ENCODE results near the gene TMEM30B.
"Not testable (repeated sequence)": the region's sequence is repeated elsewhere in the genome, so short reads cannot be mapped to it uniquely, and the experiment has no call there.

Gene TMEM30B

DNA sequence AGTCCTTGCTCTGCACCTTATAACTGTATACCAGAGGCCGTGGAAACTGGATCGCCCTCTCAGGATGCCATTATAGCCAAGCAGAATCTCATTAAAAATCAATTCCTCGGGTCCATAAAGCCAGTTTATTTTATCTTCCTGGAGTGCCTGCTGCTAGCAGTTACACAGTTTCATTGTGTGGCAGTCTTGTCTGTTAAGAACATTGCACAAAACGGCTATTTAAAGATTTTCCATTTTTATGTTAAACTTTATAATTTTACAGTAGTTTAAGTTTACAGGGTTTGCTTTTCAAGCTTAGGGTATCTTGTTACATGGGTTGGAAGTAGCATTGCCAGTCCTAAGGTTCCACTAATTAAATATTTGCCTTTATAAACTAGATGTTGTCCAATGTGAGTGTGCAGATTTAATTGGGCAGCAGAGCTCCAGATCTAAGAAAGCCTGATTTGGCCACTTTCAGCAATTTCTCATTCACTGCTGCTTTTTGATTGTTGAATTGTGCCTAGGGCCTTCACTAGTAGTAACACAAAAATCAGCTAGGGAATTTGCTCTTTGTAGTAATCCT lies 17.0 kb downstream of the TMEM30B start:
- no peak for DNase-seq

DNA sequence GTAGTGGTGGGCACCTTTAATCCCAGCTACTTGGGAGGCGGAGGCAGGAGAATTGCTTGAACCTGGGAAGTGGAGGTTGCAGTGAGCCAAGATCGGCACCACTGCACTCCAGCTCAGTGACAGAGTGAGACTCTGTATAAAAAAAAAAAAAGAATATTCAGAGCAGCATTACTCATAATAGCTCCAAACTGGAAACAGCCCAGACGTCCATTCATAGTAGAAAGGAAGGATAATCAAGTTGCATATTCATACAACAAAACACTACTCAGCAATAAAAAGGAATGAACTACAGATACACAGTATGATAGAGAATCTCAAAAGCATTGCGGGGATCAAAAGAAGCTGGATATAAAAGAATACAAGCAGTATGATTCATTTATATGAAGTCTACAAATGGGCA lies 19.1 kb downstream of the TMEM30B start:
- no peak for DNase-seq

DNA sequence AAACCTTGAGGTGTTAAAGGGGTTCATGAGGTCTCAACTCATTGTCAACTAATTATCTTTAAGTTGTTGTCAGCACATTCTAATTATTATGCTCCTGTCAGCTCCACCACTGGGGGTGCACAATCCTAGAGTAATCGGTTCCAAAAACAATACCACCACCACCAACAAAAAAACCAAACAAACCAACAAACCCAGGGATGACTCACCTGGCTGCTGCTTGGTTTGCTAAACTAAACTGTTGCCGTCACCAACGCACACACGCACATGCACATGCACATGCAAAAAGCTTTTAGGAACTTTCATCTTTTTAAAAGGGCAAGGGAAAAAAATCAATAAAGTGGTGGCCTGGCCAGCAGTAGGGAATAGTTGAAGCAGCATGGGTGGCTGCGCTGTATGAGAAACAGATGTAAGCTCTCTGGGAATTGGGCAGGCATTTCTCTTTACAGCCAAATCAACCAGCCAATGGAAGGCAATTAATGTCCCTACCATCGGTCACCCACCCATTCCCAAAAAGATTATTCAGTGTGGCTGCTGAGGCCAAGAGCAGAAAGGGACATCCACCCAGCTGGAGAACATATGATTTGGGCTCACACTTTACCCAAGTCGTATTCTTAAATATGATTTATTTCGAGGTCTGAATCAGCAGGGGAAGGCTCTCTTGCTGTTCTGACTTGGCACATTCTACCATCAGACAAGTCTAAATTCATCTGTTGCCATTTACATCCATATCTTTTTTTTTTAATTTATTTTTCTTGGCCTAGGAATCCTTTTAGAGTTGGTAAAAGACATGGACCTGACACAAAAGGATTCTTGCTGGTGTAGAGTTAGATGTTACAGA lies 20.0 kb downstream of the TMEM30B start:
- peak; percentile 60 for DNase-seq

DNA sequence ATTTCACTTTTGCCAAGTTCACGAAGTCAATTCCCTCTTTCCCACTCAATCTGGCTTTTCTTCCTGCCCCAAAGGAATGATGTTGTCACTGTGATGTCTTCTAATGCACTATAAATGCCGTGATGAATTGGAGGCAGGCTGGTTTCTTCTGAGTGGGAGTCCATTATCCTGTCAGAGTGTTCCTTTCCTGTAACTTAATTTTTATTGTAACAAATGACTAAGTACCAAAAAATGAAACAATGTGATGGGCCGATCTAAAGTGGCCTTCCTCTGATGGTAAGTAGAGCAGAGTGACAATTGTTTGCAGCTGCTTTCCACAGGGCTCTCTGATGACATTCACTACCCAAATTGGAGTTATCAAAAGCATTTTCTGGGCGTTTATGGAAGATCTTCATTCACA lies 22.2 kb downstream of the TMEM30B start:
- no peak for DNase-seq

DNA sequence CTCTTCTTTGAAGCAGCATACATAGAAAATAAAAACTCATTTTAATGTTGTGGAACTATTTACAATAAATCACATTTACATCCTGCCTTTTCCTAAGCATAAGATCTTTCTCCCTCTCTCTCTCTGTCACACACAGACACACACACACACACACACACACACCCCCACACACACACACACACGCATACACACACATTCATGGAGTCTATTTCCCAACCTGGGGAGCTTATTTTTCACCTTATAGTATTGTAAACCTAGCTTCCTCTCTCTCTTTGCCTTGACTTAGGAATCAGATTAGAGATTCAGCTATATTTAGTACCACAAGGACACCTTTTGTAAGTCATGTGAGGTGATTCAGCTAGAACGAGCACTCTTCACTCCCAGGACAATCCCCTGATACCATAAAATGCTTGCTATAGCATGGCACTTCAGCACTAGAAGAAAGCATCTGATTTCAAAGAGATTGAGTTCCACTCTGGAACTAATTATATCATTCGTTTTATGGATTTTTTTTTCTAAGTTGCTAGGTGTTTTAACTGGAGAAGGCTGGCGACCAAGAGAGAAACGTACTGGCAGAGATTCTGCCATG lies 23.6 kb downstream of the TMEM30B start:
- DNase-seq = no peak

DNA sequence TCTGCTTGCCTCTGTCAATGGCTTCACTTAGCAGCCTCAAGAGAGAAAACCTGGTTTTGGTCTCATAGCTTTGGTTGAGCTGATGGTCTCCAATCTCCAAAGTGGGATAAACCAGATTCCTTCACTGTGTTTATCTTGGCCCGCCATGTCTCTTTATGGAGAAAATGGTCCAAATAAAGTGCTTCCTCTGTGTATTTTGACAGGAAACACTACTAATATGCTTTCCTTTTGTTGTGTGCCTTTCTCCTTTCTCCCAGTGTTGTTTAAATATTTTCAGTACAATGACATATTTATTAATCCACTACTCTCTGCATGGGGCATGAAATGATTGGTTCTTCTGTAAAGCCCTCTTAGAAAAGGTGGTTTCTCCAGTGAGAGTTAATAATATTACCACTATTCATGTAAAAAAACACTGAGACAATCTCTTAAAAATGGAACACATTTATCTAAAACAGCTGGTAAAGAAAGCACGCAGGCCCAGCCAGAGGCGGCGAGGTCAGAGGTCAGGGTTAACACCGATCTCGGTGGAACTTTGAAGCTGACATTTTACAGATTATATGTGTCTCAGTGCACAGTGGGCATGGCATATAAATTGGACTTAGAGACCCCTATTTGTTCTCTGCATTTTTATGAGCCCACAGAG lies 24.2 kb downstream of the TMEM30B start:
- DNase-seq = no peak

DNA sequence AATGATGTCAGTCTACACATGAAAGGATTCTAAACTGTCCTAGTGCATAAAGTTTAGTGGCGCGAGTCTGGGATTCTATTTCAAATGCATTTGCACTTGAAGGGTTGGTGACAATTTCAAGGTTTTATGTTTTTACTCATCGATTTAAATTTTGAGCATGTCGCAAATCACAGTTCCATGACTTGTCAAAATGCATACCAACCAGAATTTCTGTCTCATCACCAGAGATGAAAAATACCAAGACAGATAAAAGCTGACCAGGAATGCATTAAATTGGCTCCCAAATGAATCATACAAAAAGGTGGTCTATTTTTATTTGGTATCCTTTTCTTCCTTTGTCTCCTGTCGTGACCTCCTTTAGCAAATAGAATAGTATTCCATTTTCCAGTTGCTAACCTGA lies 25.2 kb downstream of the TMEM30B start:
- DNase-seq = no peak

DNA sequence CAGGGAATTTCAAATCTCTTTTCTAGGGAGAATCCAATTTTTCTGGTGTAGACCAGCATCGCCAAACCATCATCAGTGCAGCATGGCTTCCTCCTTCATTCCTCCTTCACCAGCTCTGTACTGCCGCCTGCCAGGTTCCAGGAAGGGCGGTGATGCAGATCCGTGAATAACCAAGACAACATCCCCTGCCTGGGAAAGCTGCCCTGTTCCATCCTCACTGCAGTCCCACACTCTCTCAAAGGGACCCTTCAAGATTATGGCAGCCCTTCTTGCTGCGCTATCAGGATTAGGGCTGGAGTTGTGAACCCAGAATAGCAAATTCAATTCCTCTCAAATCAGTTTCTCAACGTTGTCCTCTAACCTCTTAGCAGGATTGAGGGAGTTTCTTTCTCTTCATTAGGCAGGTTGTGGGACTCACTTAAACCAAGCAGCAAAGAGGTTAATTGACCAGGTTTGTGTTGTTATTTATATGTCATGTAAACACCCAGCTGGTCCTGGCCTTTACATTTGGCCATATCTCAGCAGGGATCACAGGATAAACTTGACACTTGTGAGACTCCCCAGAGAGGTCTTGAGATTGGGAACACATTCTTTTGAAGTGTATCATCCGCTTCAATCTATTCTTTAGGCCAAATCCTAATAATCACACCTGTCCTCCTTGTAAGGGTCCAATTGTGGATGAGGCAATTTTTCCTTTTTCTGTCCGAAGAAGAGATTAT lies 26.2 kb downstream of the TMEM30B start:
- peak; percentile 70 for DNase-seq

DNA sequence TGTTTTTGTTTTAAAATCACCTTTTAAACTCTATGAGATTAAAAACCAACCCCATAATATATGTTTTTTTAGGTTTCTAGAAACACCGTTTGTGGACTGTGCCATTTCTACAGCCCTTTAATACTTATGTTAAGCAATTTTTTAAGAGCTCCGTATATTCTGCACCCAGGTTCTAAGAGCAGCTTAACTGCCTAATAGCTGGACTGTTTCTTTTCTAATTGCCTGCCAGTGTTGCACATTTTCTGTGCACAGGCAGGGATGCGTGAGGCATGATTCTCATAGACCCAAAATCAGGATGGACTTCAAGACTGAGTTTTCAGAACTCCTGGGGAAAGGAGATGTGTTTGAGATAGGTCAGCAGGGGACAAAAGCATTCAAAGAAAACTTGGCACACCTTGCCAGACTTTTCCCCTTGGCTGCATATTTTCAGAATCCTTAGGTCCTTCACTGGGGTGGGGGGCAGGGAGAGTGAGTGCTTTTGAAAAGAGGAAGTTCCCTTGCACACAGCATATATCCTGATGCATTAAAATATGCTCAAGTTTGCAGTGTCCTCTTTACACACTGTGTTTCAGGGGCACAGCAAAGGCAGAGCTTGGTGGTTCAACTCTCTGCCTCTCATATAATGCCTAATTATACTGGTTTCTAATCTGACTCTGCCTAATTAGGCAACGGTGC lies 27.9 kb downstream of the TMEM30B start:
- no peak for DNase-seq

DNA sequence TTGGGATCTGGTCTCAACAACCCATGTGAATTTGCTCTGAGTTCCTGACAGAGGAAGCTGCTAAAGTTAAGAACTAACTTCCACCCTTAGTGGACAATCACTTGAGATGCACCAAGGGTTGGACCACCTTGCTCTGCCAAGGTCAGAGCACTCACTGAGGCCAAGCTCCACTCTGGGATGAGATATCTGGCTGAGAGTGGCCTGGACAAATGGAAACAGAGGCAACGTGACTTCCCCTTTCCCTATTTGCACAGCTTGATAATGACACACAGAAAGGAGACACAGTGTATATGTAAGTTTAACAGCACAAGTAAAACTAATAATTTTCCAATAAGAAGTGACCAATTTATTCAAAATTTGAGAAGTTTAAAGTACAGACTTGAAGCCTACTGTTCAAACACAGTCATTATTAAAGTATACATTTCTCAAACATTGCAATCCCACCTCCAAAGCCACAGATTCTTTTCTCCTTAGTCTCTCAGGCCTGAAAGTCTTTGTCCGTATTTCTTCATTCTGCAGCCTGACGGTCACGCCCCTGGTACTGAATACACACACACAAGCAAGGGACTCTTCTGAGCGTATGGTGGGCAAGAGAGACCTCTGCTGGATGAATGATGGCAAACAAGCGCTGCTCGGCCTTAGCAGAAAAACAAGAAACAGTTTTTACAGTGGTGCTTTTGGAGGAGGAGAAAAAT lies 28.6 kb downstream of the TMEM30B start:
- peak; percentile 87 for DNase-seq

DNA sequence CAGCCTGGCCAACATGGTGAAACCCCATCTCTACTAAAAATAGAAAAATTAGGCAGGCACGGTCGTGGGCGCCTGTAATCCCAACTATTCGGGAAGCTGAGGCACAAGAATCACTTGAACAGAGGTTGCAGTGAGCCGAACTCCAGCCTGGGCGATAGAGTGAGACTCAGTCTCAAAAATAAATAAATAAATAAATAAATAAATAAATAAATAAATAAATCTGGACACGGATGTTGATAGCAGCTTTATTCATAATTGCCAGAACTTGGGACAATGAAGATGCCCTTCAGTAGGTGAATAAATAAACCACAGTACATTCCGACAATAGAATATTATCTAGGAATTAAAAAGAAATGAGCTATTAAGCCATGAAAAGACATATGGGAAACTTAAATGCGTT lies 31.1 kb downstream of the TMEM30B start:
- DNase-seq = no peak

DNA sequence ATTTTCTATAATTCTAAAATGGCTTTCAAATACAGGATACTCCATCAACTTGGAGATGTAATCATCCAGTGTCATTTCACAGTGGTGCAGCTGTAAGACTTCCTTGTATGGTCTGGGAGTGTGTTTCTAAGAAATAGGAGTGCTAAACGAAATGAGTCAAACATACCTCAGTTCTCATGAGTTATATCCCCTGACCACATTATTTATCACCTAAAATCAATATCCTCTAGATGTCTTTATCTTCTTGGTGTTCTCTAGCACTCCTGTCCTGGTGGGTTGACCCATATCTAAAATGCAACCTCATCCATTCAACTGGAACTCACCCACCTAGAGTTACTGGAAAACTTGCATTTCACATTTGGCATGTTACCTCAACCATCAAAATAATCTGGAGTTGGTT lies 33.2 kb downstream of the TMEM30B start:
- no peak for DNase-seq

DNA sequence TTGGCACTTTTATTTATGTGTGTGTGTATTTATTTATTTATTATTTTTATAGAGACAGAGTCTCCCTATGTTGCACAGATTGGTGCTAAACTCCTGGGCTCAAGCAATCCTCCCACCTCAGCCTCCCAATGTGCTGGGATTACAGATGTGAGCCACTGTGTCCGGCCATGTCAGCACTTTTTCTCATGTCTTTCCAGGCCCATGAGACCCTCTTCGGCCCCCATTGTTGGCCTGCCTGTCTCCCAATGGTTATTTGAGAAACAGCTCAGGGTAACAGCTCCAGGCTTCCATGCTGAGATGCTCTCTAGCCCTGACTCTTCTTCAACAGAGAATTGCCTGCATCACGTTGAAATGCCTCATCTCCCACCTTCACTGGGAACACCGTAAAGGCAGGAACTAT lies 34.4 kb downstream of the TMEM30B start:
- no peak for DNase-seq

DNA sequence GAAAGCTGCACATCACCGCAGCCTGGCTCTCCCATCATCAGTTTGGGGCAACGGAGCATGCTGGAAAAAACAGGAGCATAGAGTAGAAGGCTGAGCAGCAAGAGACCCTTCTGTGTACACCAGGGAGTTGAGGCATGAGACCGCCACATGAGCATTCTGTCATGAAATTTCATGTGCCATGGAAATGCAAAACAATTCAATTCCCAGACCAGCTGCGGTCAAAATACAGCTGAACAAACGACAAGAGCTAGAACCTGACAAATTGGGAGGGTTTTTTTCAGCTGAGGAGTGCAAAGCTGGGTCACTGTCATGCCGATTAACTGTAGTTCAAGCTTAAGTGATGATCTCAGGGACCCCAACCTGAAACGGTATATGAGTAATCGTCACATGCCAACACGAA lies 37.1 kb downstream of the TMEM30B start:
- DNase-seq = no peak

DNA sequence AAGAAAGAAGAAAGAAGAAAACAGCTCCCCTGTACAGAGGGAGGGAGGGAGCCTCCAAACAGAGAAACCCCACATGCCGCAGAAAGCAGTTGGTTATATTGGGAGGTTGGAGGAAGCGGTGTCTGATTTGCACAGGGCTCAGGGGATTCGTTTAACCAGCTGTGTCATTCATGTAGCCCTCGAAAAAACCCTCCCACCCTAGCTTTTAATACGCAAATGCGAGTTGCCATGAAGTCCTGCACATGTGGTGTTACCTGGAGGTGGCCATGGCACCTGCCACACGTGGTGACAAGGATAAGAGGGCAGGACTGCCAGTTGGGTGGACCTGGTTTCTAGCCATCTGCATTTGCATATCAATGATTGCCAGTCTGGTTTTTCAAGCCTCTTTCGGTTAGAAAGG lies 40.9 kb downstream of the TMEM30B start:
- no peak for DNase-seq

DNA sequence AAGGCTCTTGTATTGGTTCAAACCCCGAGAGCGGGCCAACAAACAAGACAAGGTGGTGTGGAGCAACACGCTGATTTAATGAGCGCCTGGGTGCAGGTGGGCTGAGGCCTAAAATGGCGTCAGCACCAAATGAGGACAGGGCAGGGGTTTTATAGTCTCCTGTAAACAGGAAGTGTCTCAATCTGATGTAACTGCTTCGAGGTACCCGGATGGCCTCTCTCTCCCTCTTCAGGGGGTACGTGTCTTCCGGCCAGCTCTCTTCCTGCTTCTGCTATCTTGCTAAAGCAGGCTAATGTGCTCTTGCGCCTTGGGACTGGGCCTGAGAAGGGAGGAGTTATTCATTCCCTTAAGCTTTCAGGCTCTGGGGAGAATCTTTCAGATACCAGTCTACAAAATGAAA lies 41.9 kb downstream of the TMEM30B start:
- not testable (repeated sequence) for DNase-seq

DNA sequence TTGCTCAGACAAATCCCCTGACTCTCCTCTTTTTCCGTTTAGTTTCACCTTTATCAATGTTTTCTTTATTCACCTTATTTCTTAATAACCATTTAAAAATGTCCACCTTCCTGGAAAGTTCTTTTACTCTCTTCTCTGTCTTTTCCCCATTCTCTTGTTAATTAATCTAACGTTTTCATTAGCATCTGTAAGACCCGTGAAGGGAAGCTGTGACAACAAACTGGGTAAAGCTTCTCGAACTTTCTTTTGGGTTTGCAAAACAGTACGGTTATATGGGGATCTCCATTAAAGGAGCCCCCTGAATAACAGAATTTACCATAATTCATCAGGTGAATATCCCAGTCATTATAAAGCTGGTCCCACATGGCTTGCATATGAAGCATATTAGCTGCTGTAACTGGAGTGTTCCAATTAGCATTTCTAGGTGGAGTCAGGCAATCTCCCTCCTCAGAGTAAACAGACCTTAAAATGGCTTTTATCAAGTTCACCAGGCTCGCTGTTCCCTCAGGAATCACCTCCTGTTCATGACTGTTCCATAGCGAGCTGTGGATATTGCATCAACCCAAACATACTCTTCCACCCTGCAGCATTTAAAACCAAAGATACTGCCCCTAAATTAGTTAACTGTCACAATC lies 42.4 kb downstream of the TMEM30B start:
- DNase-seq = no peak

DNA sequence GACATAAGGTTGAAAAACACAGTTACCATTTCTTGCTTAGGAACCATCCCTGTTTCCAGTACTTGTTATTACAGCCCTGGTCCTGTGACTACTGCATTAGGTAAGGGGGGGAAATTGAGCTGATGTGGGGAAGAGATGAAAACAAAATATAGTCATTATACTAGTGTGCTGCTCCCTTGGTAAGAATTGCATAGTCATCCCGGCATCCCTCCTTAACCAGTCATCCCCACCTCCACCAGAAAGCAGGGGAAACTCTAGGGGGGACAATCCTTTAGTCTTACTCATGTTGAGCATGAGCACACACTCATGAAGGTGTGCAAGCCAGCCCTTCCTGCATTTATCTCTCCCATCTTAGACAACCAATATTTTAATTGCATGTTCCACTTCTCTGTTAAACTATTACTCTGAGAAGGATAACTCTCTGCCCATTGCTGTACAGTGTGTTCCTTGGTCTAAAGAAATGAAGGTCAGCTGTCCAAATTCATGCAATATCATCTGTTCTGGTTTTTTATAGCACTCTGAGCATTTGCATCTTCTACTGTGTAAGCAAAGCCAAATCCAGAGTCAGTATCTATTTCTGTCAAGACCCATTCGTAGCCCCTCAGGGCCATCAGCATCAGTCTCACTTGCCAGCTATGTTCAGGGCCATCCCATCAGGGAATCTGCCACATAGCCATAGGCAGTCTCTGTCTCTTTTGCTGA lies 46.8 kb downstream of the TMEM30B start:
- no peak for DNase-seq

DNA sequence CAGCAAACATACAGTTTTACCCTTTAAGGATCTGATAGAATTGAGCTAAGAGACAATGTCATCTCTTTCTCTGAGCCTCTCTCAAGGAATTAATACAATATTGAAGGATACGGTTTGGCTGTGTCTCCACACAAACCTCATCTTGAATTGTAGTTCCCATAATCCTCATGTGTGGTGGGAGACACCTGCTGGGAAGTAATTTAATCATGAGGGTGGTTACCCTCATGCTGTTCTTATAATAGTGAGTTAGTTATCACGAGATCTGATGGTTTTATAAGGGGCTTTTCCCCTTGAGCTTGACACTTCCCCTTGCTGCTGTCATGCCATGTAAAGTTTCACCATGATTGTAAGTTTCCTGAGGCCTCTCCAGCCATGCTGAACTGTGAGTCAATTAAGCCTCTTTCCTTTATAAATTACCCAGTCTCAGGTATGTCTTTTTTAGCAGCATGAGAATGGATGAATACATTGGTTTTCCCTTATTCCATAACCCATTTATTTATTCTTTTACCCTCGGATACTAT lies 47.6 kb downstream of the TMEM30B start:
- no peak for DNase-seq

DNA sequence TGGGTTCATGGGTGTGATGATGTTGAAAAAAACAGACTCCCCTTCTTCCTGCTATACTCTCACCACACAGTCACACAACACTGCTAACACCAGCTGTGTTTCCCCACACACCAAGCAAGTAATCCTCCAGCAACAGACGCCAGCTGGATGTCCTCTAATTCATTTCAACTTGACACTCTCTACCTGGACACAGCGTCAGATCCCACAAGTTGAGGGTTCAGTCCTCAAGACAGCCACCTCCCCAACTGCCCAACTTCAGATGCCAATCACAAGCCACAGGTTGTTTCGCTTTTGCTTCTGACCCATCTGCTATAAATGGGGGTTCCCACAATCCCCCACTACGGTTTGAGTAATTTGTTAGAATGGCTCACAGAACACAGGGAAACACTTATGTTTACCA lies 49.3 kb downstream of the TMEM30B start:
- no peak for DNase-seq

DNA sequence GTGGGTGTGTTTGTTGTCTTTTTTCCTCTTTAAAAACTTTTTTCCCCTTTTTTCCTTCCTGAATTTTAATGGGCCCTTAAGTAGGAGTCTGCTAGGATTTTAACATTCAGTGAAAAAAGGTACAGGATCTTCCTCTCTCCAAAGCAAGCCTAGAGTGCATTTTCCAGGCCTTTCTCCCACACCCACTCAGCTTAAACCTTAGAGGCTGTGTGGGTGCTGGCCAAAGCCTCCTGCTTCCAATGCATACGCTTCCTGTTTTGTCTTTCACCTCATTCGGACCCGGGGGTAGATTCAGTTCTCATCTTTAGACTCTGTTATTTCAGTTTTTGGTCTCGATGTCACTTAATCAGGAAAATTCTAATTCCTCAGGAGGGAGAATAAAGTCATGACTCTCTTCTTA lies 51.2 kb downstream of the TMEM30B start:
- DNase-seq = no peak

All from islet precursor cell (in vitro differentiated cells).